DMS114 treated with DMSO at 0.1 percent for 48 hours (cell line): Measurements from ENCODE around the gene ALPI.

Source experiments
- DNase-seq: peaks from one replicate; lab custom pipeline; 2025; ENCODE audit not compliant: unreplicated experiment; lab: John Stamatoyannopoulos, UW

Gene ALPI

DNA sequence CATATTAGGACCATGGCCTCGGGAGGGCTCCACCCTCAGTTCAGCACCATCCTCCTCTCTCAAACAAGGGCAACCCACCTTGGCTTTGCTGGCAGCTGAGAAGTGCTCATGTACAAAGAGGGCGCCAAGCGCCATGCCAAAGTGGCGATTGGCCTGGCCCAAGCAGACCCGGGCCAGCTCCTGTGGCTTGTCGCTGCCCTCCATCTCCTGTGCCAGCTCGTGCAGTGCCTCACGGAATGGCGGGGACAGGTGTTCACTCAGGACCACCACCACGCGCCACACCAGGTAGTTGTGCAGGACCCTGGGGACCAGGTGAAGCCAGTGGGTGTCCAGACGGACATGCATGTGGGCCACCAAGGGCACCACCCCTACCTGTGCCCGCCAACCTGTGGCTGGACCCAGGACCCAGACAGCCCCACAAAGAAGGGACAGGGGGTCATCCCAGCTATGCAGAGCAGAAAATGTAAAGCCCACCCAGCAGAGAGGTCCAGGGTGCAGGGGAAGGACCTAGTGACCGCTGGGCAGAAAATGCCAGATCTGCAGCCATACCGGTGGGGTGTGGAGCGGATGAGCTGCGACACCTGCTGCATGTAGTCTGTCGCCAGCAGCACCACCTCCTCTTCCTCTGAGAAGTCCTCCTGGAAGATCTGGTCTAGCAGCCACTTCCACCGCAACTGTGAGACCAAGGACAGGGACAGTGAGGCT is 28.1 kb downstream of the ALPI start:
- DNase-seq = no peak

DNA sequence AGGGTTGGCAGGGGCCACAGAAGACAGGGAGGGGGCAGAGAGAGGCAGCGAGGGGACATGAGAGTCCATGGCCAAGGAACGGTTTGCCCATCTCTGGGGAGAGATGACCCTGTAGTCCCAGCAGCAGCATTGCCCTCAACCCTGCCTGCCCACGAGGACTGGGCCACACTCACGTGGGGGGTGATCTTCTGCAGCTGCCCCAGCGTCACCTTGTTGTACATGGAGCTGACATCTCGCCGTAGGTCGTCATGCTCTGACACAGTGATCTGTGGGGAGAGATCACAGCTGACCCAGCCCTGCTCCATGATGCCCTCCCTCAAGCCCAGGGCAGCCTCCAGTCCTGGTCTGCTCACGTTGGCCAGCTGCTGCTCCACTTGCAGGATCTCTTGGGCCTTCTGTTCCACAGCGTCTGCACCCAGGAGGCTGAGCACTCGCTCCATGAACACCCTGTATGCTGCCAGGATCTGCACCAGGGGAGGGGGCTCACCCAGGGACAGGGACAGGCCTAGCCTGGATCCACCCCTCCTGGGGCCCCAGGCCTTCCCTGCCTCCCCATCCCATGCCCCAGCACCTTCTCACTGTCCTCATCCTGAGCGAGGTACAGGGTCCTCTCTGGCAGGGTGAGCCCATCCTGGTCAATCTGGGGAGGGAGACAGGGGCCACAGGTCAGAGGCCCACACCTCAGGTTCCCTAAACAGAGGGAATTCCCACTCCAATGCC is 28.8 kb downstream of the ALPI start:
- no peak for DNase-seq

DNA sequence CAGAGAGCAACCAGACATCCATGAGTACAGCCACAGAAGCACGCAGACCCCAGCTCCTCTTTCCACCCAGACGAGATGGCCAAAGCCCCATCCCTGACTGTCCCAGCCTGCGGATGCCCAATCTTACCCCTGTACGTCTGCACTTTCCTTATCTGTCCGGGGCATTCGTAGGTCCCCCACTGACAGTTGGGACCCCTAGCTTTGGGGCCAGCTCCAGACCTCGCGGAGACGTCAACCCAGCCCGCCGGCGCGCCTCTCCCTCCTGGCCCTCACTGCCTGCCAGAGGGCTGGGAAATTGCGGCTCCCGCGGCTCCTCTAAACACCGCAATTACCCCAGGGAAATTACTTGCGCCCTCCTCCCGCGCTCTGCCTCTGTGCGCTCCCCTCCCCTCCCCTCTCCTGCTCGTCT is 29.4 kb downstream of the ALPI start:
- no peak for DNase-seq

DNA sequence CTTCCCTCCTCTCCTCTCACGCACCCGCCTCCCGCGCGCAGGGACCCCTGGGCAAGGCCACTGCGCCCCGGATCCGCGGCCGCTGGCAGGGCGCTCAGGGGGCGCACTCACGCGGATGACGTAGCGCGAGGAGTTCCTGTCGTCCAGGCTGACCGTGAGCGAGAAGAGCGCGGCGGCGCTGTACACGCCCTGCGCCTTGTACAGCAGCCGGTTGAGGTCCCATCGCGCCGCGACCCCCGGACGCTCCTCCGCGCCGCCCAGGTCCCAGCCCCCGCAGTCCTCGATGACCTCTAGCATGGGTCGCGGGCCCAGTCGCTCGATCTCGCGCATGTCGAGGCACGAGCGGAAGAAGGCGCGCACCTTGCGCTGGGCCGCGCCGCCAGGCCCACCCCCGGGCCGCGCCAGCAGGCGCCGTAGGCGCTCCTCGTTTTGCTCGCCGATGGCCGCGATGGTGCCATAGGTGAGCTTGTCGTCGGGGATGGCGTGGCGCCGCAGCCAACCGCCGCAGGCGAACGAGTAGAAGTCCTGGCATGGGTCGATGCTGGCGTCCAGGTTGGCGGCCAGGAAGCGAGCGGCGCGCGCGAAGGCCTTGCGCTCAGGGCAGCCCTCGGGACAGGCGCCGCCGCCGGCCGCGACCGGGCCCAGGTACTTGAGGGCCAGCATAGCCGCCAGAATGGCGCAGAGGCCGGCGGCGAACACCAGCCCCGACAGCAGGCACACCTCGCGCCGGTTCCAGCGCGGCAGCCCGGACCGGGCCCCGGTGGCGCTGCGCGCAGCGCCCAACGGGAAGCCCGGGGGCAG is 30.0 kb downstream of the ALPI start:
- no peak for DNase-seq

DNA sequence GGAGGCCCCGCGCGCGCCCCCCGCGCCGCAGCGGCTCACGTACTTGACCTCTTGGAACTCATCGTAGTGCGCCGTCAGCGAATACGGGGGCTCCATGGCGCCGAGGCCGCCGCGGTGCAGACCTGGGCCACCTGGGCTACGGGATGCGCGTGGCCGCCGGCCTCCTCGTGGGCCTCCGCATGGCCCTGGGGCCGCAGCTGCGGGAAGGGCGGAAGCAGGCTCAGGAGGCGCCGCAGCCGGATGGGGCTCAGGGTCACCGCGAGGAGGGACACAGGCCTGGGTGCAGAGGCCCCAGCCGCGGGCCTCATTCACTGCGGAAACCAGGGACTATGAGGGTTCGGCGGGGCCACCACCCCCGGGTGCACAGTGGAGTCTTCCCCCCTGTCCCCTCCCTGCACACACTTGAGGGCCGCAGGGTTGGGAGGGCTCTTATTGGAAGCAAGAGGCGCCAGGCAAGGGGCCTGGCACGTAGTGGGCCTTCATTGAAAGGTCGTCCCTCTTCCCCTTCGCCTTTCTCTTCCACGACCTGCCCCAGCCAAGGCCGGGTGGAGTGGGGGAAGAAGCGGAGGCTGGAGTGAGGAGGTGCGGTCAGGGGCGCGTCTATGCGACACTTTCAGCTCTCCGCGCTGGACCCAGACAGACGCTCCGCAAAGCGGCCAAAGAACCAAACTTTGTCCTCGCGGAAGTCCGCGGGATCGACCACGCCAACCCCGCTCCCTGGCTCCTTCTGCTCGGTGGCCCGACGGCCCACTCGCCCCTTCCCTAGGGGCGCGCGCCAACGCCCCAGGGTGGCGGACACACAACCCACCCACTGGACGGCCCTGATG is 30.8 kb downstream of the ALPI start:
- DNase-seq = no peak

DNA sequence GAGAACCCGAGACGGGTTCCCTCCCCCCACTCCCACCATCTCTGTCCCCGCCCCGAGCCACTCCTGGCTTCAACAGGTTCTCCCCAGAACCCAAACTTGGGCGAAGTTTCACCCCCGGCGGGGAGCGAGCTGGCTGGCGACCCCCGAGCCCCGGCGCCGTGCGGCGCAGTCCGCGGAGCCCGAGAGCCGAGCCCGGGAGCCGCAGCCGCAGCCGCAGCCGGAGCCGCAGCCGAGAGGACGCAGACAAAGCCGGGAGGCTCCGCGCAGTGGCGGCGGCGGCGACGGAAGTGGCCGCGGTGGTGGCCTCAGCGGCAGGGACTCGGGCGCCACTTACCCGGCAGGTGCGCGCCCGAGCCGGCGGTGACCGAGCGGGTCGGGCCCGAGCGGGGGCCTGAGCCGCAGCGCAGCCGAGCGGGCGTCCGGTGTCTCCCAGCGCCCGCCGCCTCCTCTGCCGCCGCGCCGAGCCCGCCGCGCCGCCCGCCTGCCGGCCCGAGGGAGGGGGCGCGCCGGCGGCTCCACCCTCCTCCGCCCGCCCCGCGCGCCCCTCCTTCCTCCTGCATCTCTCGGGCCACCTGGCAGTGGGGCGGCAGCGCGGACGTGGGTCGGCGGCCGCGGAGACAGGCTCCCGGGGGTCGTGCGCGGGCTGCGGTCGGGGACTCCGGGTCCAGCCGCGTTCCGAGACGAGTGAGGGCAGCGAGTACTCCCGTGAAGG is 31.6 kb downstream of the ALPI start, which contains the start of gene ECEL1:
Gene ECEL1, minus strand, starts transcription at position 450 of the 712 bp plus-strand sequence. CDS start 1,181 bp downstream, outside the sequence.
- no peak for DNase-seq

DNA sequence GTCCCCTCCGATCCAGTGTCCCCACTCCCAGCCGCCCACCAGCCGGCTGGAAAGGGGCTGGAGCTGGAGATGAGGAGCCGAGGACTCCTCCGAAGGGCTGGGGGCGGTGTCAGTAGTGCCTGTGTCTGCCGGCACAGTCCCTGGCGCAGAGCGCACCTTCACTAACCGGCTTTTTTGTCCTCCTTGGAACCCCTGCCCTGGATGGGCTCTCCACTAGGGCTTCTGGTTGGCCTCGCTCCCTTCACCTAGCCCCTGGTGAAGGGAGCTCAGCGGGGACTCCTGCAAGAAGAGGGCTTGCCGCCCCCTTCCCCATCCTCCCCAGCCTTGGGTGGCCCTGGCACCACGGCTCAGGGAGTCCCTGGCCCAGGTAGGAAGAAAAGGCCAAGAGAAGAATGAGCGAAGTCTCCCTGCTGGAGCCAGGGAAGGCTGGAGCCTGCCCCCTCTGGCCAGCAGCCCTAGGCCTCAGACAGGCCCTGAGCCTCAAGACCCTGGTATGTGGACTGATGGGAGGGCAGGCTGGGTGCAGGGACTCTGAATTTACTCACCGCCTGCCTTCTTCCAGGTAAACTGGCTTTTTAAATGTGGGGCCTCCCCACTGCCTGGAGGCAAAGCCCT is 32.3 kb downstream of the ALPI start:
- DNase-seq = no peak

DNA sequence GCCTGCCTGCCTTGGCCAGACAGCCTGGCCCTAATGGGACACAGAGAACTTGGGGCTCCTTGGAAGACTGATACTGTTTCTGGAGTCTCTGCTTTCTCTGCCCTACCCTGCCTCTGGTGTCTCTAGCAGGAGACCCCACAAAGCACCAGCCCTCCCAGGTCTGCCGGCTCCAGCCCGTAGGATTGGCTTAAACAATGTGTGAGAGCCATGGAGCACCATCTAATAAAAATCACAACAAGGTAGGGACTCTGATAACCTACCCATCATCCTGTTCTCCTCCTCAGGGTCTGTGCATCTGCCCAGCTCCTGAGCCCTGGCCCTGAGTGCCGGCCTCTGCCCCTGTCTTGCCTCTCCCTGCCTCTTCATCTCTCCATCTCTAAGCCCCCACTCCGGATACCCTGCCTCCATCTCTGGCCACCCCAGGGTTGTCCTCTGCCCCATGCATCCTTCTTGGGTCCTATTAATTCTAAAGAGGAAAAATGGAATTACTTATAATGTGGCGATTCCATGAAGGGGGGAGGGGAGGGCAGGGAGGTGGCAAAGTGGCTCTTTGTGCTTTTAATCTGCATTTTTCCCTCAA is 32.9 kb downstream of the ALPI start:
- no peak for DNase-seq

DNA sequence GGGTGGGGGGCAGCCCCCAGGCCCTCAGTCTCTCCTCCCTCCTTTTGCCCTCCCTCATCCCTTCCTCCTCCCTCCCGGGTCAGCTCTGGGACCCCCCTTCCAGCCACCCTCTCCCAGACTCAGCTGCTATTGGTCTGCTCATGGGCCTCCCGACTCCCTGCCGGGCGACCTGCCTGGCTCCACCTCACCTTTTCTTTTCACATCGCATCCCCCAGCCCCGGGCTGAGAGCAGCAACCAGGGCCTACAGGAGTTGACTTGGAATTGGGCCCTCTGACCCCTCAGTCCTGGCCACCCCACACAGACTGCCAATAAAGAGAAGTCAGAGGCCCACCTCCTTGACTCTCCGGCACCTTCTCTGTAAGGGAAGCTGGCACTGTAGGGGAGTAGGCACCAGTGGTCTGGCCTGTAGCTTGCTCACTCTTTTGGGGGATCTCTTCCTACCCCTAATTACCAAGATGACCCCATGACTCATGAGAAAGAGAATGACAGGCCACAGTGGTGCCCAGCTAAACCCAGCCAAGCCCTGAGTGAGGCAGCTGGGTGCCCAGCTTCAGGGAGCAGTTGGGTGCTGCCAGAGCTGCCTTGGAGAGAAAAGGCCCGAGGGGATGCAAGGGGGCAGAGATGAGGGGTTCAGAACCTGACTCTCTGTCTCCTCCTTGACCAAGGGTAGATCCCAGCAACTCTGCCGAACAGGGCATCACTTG is 33.7 kb downstream of the ALPI start:
- no peak for DNase-seq

DNA sequence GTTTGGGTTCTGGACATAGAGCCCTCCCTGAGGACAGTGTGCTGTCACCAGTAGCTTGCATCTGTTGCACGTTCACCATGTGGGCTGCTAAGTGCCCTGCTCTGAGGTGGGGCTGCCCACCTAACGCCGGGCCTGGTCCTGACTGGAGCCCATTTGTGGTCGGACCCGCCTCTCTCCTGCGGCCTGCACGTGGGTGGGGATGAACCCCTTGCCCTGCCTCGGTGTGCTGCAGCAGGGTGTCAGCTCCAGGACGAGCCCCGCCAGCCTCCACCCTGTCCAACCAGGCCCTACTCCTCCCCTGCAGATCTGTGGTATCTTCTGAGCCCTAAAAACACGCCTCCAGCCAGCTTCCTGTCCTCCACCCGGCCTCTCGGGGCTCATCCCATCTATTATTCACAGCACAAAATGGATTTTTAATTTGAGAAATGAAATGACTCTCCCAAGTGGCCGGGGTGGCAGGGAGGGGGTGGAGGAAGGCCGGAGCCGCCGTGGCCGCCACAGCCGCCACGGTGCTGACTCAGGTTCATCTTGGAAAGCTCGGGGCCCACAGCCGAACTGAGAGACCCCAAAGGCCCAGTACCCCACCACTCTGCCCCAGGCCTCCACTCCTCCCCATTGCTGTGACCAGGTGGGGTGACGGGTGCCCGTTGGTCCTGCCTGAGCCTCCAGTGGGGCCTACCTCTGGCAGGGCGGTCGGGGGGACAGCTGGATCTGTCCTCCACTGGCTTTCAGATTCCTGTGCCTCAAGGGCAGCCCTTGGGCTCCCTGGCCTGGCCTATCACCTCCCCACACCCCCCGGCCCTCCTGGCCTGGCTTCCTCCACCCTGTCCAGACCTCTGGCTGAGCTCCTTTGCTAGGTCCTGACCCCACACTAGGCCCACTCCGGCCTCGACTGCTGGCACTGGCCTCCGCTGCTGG is 34.5 kb downstream of the ALPI start:
- DNase-seq = no peak

DNA sequence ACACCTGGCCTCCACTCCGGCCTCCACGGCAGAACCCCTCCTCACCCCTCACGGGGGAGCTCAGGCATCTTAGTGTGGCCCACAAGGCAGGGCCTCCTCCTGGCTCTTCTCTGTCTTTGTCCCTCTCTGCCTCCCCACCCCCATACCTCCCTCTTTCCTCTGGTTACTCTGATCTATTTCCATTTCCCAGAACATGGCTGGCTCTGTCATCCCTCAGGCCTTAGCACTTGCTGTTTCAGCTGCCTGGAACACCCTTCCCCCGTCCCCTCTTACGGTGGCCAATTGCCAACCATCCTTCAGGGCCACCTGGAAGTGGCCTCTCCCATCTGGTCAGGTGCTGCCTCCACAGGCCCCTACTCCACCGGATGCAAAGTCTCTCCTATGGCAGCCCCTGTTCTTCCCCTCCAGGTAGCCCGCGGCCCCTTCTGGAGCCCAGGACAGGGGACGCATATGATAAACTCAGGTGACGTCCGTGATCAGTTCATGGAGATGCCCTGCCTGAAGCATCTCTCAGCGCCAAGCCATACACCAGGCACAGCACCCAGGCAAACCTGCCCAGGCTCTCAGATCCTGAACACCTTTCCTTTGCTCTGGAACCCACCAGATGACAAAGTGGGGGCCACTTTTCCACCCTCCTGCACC is 35.3 kb downstream of the ALPI start:
- no peak for DNase-seq

DNA sequence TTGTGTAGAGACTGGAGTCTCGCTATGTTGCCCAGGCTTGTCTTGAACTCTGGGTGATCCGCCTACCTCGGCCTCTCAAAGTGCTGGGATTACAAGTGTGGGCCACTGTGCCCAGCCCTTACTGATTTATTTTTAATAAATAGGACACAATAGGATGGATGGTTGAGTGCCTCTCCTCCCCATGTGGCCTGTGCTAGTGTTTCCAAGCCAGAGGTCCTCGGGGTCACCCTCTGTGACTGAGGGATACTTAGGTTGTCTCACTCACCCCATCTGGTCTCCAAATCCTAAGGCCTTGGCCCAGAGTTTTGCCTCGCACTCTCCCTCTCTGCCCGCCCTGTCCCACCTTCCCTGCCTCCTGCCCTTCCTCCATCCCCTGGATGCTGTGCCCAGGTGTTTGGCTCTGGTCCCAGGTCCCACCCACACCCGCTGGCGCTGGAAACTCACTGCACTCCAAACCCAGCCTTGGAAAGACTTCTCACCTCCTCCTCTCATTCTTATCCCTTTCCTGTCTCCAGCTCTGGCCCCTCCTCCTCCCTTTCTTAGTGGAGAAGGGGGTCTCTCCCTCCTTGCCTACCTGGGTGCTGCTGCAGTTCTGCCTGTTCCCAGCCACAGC is 36.4 kb downstream of the ALPI start:
- no peak for DNase-seq

DNA sequence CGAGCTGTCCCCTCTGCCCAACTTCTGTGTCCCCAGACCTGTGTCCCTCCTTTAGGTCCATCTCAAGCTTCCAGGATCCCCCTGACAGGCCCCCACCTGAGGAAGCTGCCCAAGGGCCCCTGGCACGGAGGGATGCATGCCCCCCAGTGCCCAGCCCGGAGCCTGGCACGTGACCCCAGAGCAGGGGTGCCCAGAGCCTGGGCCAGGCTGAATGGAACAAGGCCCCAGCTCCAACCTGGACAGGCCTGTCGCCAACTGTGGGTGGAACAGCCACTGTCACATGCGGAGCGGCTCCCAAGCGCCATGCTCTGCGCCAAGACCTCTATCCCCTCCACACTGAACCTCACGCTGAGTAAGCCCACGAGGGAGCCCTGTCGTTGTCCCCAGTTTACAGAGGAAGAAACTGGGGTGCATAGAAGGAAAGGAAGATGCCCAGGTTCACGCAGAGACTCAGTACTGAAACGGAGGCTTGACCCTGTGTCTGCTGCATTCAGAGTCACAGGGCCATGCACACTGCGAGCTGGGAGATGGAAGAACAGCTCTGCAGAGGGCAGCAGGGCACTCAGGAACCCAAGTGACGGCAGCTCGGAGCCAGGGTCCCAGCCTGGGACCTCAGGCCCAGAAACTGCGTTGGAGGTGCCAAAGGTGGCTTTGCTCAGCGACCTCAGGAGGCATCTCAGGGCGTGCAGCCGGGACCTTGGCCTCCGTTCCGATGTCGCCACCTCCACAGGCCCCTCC is 37.2 kb downstream of the ALPI start:
- DNase-seq = no peak

DNA sequence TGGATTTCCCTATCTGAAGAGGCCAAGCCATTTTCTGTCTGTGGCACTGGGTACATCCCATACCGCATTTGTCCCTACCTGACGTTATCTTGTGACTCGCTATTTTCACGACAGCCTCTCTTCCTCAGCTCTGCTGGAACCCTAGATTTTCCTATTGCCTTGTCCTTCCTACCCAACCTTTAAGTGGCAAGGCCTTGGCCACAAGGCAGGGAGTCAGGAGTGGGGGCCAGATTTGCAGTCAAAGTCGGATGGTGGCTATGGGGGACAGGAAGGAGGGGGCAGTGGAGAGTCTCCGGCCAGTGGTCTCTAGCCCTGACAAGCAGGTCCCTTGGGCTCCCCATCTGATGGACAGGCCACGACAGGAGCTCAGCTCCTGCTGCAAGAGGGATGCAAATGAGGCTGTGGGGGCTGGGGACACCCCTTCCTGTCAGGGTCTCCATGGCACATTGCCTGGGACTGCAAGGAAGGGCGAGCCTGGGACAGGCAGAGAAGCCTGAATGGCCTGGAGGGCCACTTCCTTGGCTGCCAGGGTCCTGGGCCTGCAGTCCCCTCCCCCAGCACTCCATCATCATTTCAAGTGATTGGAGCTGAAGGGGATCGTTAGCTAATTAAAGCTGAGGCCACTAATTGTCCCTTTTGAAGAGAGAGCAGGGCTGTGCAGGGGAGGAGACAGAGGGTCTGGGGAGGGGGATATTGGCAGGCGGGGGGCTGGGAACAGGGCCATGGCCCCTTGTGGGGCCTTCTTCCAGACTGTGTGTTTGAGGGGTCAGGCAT is 37.9 kb downstream of the ALPI start:
- no peak for DNase-seq

DNA sequence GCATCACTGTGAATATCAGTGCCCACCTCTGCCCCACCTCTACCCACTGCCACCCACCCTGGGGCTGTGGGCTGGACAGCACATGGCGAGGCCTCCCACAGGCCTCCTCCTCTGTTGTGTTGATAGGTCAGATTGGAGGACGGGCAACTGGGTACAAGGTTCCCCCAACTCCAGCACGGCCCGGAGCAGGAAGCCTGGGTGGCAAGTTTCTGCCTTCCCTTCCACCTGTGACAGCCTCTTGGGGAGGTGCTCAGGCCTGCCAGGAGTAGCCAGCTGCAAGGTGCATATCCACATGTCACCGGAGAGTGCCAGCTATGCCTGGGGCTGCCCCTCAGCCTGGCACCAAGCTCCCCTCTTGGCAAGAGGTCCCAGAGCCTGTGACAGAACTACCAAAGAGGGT is 38.6 kb downstream of the ALPI start:
- no peak for DNase-seq

DNA sequence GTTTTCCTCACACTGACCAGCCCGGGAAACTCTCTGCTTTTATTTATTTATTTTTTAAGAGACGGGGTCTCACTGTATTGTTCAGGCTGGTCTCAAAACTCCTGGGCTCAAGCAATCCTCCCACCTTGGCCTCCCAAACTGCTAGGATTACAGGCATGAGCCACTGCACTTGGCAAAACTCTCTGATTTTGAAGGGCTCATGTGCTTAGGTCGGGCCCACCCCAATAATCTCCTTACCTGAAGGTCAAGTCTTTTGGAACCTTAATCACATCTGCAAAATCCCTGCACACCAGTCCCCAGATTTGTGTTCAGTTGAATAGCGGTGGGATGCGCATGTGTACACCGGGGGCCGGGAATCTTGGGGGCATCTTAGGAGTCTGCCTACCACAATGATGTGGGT is 39.3 kb downstream of the ALPI start:
- no peak for DNase-seq
